Measurements from ENCODE around the gene TNNT1.

TNNT1 gene

DNA sequence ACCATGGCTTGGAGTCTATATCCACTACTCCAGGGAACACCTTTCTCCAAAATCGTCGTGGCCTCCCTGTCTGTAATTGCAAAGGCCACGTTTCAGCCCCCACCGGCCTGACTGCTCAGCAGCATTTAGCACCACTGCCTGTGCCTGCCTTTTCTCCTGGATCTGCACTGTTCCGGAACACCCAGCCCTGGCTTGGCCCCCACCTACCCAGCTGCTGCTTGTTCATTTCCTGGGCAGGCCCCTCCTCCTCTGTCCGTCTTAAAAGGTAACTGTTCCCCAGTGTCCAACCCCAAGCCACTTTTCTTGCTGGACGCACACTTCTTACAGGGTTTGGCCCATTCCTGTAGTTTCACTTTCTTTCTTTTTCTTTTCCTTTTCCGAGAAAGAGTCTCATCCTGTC is 39.6 kb upstream of the TNNT1 start:
- no peak for DNase-seq (ENCODE audit: low read depth)
- TF ChIP-seq, protein P1, sequence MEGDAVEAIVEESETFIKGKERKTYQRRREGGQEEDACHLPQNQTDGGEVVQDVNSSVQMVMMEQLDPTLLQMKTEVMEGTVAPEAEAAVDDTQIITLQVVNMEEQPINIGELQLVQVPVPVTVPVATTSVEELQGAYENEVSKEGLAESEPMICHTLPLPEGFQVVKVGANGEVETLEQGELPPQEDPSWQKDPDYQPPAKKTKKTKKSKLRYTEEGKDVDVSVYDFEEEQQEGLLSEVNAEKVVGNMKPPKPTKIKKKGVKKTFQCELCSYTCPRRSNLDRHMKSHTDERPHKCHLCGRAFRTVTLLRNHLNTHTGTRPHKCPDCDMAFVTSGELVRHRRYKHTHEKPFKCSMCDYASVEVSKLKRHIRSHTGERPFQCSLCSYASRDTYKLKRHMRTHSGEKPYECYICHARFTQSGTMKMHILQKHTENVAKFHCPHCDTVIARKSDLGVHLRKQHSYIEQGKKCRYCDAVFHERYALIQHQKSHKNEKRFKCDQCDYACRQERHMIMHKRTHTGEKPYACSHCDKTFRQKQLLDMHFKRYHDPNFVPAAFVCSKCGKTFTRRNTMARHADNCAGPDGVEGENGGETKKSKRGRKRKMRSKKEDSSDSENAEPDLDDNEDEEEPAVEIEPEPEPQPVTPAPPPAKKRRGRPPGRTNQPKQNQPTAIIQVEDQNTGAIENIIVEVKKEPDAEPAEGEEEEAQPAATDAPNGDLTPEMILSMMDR (conservative IDR thresholded peaks at IDR 0.05; ENCODE audit: low read length), result no peak
- H3K4me3 ChIP-seq (ENCODE audit: low read length), result no peak overlapping the region

DNA sequence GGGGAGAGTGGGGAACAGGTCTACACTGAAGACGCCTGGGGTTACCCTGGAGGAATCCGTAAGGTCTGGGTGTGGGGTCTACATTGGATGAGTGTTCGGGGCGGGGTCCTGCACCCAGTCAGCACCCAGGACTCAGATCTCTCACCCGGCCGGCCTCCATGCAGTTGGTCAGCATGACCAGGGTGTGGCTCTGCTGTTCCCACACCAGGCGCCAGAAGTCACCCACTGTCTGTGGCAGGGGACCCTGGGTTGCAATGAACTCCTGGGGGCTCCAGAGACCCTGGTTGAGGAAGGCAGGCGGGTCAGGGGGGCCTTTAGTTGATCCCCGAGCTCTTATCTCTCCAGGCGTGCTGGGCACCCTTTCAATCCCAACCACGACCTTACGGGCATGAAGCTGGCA is 37.1 kb upstream of the TNNT1 start:
- no peak for DNase-seq (ENCODE audit: low read depth)
- TF ChIP-seq, protein P1 (conservative IDR thresholded peaks at IDR 0.05; ENCODE audit: low read length), result no peak
- H3K4me3 ChIP-seq (ENCODE audit: low read length), result no peak overlapping the region

DNA sequence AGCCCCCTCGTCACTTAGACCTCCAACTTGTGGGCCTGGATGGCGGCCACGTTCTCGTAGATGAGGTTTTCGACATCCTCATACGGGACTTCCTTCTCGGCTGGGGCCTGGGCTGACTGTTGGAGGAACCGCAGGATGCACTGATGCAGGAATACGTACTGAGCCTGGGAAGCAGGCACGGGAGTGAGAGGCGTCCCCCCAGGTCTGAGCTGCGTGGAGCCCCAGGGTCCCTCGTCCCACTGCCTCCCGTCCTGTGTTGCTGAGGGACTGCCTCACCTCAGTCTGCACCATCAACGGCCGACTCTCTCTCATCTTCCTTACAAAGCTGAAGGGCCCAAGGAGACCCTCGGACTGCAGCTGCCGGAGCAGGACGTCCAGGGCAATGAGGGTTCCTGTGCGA is 32.7 kb upstream of the TNNT1 start:
- no peak for DNase-seq (ENCODE audit: low read depth)
- TF ChIP-seq, protein P1 (conservative IDR thresholded peaks at IDR 0.05; ENCODE audit: low read length), result no peak
- no peak overlapping the region for H3K4me3 ChIP-seq (ENCODE audit: low read length)

DNA sequence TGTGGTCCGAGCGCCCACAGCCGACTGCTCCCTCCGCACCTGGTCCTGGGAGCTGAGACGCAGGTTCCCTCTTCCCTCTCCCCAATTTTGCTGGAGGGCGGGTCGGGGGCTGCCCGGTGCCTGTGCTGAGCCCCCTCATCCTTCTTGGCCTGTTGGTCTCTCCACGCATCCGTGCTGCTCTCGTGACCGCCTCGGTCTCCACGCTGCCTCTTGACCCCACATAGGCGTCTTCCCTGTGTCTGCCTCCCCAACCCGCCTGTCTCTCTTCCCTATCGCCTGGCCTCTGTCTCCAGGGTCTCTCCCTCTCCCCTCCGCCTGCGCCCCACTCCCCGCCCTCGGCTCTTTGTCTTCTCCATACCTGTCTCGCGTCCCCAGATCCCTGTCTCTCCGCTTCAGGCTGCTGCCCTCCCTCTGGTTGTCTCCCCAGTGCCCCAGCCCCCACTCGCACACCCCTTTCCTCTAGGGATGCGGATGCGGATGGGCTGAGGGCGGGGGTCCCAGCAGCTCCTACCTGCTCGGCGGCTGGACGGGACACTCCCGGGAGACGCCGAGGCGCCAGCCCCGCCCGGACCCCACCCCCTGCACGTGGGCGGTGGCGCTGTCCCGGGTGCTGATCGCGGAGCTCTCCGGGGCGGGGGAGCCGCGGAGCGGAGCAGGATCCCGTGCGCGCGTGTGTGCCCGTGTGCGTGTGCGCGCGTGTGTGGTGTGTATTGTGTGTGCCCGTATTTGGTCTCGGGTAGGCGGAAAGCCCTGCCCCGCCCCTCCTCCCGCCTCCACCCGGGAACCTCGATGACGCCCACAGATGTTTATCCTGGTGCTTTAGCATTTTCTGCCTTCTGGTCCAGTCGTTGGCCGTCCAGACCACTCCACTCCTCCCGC is 30.8 kb upstream of the TNNT1 start, which contains the start of gene SYT5:
SYT5 (minus strand) TSS at position 684 of the 879 bp plus-strand sequence. CDS start 1,248 bp downstream, outside the sequence.
- H3K4me3 ChIP-seq (ENCODE audit: low read length), result peak within 1 kb of the TSS; percentile 47
- TF ChIP-seq, protein P1 (conservative IDR thresholded peaks at IDR 0.05; ENCODE audit: low read length), result no peak
- DNase-seq (ENCODE audit: low read depth), result no peak

DNA sequence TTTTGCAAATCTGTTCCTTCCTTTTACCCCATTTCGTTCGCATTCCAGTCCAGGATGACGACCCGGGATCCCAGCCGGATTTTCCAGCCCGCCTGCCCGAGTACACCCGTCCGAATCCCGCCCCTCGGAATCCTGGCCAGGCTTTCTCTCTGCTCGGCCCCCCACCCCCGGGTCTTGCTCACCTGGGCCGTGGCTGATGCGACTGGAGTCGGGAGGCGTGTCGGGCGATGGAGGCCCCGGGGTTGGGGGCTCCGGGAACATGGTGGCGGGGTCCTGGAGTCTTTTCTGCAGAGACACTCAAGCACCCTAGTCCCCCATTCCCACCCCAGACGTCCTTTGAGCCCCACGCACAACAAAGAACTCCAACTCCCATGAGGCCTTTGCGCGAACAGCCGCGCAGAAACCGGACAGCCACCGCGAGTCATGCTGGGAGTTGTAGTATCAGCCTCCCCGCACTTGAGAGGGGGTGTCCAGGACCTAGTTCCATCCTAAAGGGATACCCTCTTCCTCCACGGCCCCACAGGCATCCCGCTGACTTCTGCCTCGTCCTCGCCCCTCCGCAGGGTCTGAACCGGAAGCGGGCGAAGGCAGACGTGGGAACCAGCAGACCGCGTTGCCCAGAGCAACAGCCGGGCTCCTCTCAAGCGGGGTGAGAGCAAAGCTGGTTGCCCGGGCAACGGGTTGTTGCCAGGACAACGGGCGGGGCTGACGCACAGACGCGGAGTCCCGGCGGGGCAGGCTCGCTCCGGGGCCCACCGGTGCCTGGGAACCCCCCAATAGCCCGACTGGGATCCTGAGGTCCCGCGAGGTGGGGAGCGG is 30.0 kb upstream of the TNNT1 start:
- DNase-seq (ENCODE audit: low read depth), result peak; percentile 71
- TF ChIP-seq, protein P1 (conservative IDR thresholded peaks at IDR 0.05; ENCODE audit: low read length), result no peak
- H3K4me3 ChIP-seq (ENCODE audit: low read length), result peak overlapping the region; percentile 47

DNA sequence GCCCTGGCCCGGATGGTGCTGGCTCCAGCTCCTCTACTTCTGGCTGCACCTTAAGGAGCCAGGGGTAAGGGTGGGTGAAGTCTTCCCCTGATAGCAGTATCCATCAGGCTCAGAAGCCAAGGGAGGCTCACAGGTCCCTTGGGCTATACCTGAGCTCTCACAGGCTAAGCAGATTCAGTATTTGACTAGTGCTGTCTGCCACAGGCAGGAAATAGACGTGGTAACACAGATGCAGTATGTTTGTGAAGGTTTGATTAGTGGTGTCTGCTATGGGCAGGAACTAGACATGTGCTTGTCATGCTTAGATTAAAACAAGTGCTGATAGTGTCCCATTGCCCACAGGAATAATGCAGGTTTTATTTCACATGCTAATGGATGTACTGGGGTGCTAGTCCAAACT is 27.1 kb upstream of the TNNT1 start:
- DNase-seq (ENCODE audit: low read depth), result no peak
- TF ChIP-seq, protein P1 (conservative IDR thresholded peaks at IDR 0.05; ENCODE audit: low read length), result no peak
- no peak overlapping the region for H3K4me3 ChIP-seq (ENCODE audit: low read length)
